ENCODE data around the gene ARL15.

Gene ARL15

GRCh38 chr5:53948598-53948997 lies 361.8 kb downstream of the ARL15 start:
- no peak for DNase-seq (ENCODE audit: low read depth in 1 of 2, low spot score in 1 of 2)

- DNase-seq (ENCODE audit: low read depth in 1 of 2, low spot score in 1 of 2): no peak
These were observed 363.8 kb downstream of the ARL15 start for GRCh38 chr5:53946405-53947100.

- no peak for DNase-seq (ENCODE audit: low read depth in 1 of 2, low spot score in 1 of 2)
These were observed 365.4 kb downstream of the ARL15 start for GRCh38 chr5:53944981-53945380.

DNA sequence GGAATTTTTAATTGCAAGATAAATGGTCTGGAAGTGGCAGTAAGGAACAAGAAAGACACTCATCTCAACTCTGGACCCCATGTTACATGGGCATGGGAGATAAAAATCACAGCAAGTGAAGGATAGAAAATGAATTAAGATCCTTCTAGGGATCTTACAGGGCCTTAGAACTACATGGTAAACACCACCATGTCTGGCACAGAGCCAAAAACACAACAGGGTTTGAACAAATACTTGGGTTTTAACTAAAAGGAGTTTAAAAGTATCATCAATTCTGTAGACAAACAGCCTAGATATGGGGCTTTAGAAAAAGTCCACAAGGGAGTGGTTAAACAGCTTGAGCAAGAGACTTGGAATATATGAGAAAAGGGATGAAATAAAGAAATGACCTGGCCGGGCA lies 366.4 kb downstream of the ARL15 start:
- DNase-seq (ENCODE audit: low read depth in 1 of 2, low spot score in 1 of 2): no peak

GRCh38 chr5:53942724-53943123 lies 367.6 kb downstream of the ARL15 start:
- DNase-seq (ENCODE audit: low read depth in 1 of 2, low spot score in 1 of 2): no peak

- DNase-seq (ENCODE audit: low read depth in 1 of 2, low spot score in 1 of 2): no peak
These were observed 369.5 kb downstream of the ARL15 start for GRCh38 chr5:53940921-53941320.

DNA sequence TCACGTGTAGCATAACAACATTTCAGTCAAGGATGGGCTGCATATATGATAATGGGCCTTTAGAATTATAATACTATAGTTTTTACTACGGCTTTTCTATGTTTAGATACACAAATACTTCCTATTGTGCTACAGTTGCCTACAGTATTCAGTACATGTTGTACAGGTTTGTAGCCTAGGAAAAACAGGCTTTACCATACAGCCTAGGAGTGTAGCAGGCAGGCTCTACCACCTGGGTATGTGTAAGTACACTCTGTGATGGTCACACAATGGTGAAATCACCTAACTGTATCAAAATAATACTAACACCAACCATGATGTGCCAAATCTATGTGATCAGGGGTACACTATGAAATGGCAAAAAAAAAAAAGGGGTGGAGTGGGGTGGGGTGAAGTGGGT lies 372.9 kb downstream of the ARL15 start:
- DNase-seq (ENCODE audit: low read depth in 1 of 2, low spot score in 1 of 2): no peak

- no peak for DNase-seq (ENCODE audit: low read depth in 1 of 2, low spot score in 1 of 2)
These were observed 373.7 kb downstream of the ARL15 start for GRCh38 chr5:53936481-53937352.

GRCh38 chr5:53934151-53934820 lies 376.1 kb downstream of the ARL15 start:
- no peak for DNase-seq (ENCODE audit: low read depth in 1 of 2, low spot score in 1 of 2)

- no peak for DNase-seq (ENCODE audit: low read depth in 1 of 2, low spot score in 1 of 2)
These were observed 378.0 kb downstream of the ARL15 start for GRCh38 chr5:53932351-53932750.

- no peak for DNase-seq (ENCODE audit: low read depth in 1 of 2, low spot score in 1 of 2)
These were observed 379.9 kb downstream of the ARL15 start for GRCh38 chr5:53930457-53930856.

DNA sequence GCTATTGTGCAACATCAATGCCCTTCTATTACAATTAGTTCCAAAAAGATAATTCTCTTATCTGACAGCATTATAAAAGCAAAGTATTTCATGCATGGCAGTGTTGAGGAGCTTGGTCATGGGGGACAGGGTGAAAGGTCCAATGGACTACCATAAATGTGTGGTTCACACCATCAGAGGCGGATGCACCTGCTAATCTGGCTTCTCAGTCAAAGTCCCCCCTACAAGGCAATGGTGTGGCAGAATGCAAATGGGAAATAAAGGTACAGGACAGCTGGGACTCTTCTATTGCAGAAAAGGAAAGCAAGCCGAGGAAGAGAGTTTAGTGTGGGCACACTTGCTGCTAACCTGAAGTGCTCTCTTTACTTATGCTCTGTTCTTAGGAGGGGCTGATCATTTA lies 380.8 kb downstream of the ARL15 start:
- no peak for DNase-seq (ENCODE audit: low read depth in 1 of 2, low spot score in 1 of 2)

DNA sequence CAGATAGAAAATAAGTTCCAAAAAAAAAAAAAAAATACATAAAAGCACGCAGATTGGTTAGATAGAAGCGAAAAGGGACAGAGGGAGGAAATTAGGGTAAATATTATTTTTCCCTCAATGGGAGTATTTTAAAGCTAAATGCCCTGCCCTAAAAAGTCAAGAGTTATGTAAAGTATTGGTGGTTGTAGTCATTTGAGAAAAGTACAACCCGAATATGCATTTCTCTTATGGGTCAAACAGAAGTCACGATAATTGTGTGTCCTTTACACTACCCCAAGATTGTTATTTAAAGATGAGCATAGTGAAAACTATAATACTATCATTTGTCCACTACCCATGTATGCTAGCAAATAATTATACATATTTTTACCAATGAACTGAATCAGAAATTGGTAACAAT lies 381.2 kb downstream of the ARL15 start:
- DNase-seq (ENCODE audit: low read depth in 1 of 2, low spot score in 1 of 2): no peak

GRCh38 chr5:53928641-53929040 lies 381.7 kb downstream of the ARL15 start:
- no peak for DNase-seq (ENCODE audit: low read depth in 1 of 2, low spot score in 1 of 2)

DNA sequence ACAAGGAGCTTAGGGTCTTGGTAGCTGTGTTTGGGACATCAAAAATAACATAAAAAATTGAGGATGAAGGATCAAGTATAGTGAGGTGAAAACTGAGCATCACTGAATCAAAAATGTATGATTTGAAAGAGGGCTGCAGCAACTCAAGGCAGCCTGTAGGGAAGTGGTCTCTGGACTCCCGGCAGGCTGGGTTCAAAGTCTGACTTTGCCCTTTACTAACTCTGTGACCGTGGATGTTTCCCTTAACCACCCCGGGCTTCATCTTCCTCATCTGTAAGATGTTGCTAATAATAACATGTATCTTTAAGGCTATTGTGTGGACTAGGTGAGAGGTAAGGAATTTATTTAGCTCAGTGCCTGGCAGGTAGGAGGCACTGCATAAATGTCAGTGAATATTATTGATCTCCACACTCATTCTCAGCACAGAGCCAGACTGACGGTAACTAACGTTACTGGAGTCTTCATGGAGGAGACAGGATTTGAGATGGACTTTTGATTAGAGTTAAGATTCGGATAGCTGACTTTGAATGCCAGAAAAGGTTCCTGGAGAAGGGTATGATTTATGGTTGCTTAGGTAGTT lies 382.6 kb downstream of the ARL15 start:
- DNase-seq (ENCODE audit: low read depth in 1 of 2, low spot score in 1 of 2): no peak

GRCh38 chr5:53926026-53926425 lies 384.3 kb downstream of the ARL15 start:
- no peak for DNase-seq (ENCODE audit: low read depth in 1 of 2, low spot score in 1 of 2)

DNA sequence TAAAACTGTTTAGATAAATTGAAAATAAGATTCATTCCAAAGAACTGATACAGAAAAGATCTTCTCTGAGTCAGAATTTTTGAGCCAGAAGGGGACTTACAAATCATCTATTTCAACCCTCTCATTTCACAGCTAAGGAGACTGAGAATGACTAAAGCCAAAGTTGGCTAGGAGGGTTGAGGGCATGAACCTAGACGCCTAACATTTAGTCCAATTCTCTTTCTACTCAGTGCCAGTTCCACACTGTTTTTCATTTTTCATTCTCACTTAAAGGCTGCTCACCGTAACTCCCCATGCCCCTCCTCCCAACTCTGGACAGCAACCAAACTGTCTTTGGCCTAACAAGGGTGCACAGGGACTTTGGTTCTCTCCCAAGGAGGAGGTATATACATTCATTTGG lies 386.0 kb downstream of the ARL15 start:
- DNase-seq (ENCODE audit: low read depth in 1 of 2, low spot score in 1 of 2): no peak

DNA sequence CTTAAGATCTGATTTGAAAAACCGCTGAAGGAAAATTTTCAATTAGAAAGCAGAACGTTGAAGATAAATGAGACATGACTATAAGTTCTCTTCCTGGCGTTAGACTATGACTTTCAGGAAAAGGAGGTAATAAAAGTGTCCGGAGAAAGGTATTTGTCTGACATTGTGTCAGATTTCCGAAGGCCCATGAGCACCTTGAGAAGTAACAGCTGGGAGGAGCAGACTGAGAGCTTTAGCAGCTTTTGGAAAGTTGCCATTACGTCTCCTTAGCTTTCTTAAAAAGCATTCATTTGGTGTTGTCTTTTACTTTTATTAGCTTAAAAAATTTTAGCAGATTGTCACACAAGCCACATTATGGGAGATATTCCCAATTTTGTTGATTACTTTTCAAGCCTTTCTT lies 386.4 kb downstream of the ARL15 start:
- DNase-seq (ENCODE audit: low read depth in 1 of 2, low spot score in 1 of 2): no peak

DNA sequence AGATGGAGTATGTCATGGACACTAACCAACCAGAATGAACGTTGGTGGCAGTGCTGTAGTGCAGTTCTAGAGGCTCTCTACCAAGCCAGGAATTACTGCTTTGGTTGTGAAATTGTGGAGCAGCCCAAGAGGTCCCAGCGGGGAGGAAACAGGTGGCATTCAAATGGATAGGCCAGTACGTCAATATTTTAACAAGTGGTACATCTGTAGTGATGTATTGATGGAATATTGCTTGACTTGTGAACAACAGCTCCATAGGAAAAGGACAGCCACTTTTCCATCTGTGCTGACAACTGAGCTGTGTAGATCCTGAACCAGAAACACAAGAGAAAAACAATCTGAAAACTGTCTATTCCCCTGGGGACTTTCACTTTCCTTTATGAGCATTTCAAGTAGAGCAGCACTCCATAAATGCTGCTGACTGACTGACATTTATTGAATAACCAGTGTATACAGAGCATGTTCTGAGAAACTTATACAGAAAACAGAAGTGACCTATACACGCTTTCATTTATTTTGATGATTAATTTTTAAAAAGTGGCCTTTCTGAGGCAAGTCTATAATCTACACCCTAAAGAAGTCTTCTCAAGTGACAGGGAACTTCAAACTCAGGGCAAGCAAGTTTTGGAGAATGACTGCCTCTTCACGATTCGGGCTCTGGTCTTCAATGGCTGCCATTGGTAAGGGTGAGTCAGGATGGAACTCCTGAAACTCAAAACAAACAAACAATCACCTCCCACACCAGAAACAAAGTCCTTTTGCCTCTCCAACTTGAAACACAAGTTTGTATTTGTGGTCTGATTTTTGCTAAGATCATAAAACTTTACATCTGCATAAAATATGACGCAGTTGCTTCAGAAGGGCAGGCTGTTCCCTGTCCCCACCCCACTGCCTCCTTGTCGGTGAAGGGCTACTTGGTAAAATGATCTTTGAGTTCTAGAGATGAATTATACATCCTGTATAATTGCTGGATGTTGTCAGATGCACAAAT lies 387.6 kb downstream of the ARL15 start:
- DNase-seq (ENCODE audit: low read depth in 1 of 2, low spot score in 1 of 2): no peak

GRCh38 chr5:53917826-53918225 lies 392.5 kb downstream of the ARL15 start:
- DNase-seq (ENCODE audit: low read depth in 1 of 2, low spot score in 1 of 2): no peak
